Measurements from ENCODE around the gene CMSS1. TPM values are rescaled to one million over a fixed set of nuclear protein-coding genes. Genes with fewer than 3 reads are reported as not detected.

The CMSS1 gene
- total and polyA plus RNA-seq, 2 of the 13 experiments (the other 11 are each of a cell fraction or from before 2014, with no cell fraction given) = 6.4 to 48.7 TPM

DNA sequence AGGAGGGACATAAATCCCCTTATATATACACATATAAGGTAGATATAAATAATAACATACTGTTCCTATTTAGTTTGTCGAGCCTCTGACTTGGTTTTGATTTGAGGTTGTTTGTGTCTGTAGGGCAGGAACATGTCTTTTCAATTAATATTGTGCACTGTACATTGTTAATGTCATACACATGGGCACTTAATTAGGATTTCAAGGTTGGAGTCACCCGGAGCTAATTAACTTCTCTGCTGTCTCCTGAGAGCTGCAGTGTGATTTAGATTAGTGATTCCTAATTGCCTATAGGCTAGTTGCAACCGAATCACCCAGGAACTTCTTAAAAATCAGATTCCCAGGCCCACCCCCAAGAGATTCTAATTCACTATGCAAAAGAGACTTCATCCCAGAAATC, 347.1 kb downstream of the CMSS1 start:
- no TSS peak for BruUV-seq (replicated peaks)
- in situ Hi-C loops (cut with HindIII; ENCODE audit: extremely low pct_ligation_motif_present, low pct_unique_long_range_greater_than_20kb) = no loop called here
- no peak overlapping the region for H2AFZ ChIP-seq (ENCODE audit: low read length)
- TF ChIP-seq, protein P1, sequence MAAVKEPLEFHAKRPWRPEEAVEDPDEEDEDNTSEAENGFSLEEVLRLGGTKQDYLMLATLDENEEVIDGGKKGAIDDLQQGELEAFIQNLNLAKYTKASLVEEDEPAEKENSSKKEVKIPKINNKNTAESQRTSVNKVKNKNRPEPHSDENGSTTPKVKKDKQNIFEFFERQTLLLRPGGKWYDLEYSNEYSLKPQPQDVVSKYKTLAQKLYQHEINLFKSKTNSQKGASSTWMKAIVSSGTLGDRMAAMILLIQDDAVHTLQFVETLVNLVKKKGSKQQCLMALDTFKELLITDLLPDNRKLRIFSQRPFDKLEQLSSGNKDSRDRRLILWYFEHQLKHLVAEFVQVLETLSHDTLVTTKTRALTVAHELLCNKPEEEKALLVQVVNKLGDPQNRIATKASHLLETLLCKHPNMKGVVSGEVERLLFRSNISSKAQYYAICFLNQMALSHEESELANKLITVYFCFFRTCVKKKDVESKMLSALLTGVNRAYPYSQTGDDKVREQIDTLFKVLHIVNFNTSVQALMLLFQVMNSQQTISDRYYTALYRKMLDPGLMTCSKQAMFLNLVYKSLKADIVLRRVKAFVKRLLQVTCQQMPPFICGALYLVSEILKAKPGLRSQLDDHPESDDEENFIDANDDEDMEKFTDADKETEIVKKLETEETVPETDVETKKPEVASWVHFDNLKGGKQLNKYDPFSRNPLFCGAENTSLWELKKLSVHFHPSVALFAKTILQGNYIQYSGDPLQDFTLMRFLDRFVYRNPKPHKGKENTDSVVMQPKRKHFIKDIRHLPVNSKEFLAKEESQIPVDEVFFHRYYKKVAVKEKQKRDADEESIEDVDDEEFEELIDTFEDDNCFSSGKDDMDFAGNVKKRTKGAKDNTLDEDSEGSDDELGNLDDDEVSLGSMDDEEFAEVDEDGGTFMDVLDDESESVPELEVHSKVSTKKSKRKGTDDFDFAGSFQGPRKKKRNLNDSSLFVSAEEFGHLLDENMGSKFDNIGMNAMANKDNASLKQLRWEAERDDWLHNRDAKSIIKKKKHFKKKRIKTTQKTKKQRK (IDR thresholded peaks at IDR 0.05; ENCODE audit: low read length) = no peak
- TF ChIP-seq ATF7 (IDR thresholded peaks at IDR 0.05) (no peak), ATF7 (CRISPR knock-in tag; IDR thresholded peaks at IDR 0.05) (no peak), LCORL (IDR thresholded peaks at IDR 0.05) (no peak), LCORL (CRISPR knock-in tag; IDR thresholded peaks at IDR 0.05) (no peak), ZNF713 (CRISPR knock-in tag; IDR thresholded peaks at IDR 0.05) (no peak), BORCS8-MEF2B (CRISPR knock-in tag; IDR thresholded peaks at IDR 0.05) (no peak), NR2C2 (CRISPR knock-in tag; IDR thresholded peaks at IDR 0.05; ENCODE audit: borderline replicate concordance) (no peak), RELA (CRISPR knock-in tag; IDR thresholded peaks at IDR 0.05) (no peak), CBX5 (CRISPR knock-in tag; IDR thresholded peaks at IDR 0.05; ENCODE audit: borderline replicate concordance) (no peak)
- TF ChIP-seq, protein P2, sequence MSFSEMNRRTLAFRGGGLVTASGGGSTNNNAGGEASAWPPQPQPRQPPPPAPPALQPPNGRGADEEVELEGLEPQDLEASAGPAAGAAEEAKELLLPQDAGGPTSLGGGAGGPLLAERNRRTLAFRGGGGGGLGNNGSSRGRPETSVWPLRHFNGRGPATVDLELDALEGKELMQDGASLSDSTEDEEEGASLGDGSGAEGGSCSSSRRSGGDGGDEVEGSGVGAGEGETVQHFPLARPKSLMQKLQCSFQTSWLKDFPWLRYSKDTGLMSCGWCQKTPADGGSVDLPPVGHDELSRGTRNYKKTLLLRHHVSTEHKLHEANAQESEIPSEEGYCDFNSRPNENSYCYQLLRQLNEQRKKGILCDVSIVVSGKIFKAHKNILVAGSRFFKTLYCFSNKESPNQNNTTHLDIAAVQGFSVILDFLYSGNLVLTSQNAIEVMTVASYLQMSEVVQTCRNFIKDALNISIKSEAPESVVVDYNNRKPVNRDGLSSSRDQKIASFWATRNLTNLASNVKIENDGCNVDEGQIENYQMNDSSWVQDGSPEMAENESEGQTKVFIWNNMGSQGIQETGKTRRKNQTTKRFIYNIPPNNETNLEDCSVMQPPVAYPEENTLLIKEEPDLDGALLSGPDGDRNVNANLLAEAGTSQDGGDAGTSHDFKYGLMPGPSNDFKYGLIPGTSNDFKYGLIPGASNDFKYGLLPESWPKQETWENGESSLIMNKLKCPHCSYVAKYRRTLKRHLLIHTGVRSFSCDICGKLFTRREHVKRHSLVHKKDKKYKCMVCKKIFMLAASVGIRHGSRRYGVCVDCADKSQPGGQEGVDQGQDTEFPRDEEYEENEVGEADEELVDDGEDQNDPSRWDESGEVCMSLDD (CRISPR knock-in tag; IDR thresholded peaks at IDR 0.05; ENCODE audit: borderline replicate concordance) = no peak
- TF ChIP-seq, protein P3, sequence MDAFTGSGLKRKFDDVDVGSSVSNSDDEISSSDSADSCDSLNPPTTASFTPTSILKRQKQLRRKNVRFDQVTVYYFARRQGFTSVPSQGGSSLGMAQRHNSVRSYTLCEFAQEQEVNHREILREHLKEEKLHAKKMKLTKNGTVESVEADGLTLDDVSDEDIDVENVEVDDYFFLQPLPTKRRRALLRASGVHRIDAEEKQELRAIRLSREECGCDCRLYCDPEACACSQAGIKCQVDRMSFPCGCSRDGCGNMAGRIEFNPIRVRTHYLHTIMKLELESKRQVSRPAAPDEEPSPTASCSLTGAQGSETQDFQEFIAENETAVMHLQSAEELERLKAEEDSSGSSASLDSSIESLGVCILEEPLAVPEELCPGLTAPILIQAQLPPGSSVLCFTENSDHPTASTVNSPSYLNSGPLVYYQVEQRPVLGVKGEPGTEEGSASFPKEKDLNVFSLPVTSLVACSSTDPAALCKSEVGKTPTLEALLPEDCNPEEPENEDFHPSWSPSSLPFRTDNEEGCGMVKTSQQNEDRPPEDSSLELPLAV (CRISPR knock-in tag; conservative IDR thresholded peaks at IDR 0.05; ENCODE audit: low read depth) = no peak
- TF ChIP-seq, protein P4, sequence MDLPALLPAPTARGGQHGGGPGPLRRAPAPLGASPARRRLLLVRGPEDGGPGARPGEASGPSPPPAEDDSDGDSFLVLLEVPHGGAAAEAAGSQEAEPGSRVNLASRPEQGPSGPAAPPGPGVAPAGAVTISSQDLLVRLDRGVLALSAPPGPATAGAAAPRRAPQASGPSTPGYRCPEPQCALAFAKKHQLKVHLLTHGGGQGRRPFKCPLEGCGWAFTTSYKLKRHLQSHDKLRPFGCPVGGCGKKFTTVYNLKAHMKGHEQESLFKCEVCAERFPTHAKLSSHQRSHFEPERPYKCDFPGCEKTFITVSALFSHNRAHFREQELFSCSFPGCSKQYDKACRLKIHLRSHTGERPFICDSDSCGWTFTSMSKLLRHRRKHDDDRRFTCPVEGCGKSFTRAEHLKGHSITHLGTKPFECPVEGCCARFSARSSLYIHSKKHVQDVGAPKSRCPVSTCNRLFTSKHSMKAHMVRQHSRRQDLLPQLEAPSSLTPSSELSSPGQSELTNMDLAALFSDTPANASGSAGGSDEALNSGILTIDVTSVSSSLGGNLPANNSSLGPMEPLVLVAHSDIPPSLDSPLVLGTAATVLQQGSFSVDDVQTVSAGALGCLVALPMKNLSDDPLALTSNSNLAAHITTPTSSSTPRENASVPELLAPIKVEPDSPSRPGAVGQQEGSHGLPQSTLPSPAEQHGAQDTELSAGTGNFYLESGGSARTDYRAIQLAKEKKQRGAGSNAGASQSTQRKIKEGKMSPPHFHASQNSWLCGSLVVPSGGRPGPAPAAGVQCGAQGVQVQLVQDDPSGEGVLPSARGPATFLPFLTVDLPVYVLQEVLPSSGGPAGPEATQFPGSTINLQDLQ (CRISPR knock-in tag; IDR thresholded peaks at IDR 0.05) = no peak
- TF ChIP-seq, protein P5, sequence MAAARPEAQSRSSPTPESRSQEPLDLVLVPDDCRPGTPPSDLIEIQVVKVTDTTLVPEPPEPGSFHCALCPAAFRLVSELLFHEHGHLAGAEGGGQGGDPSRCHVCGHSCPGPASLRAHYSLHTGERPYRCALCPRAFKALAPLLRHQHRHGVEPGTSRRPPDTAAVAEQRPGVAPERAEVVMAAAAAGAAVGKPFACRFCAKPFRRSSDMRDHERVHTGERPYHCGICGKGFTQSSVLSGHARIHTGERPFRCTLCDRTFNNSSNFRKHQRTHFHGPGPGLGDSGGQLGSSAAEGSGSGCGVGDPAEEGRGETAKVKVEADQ (CRISPR knock-in tag; IDR thresholded peaks at IDR 0.05; ENCODE audit: borderline replicate concordance) = no peak

More for the DNA sequence above, 347.1 kb downstream of the CMSS1 start:
- no peaks in the 10 kb centered on the region for H3K4me1 ChIP-seq (ENCODE audit: insufficient read depth, low read length)
- H3K4me2 ChIP-seq (ENCODE audit: low read depth, low read length) = no peak overlapping the region
- no peaks in the 10 kb centered on the region for H3K9me3 ChIP-seq (ENCODE audit: low read length)
- no peaks in the 10 kb centered on the region; a peak in 1 of 5 replicates for H3K36me3 ChIP-seq (replicated peaks in 1 of 2; ENCODE audit: control insufficient read depth in 1 of 2, insufficient read depth in 2 of 2, low read length in 2 of 2)
- H3K27ac ChIP-seq (ENCODE audit: extremely low read length, insufficient read depth, low read length) = no peak overlapping the region
- no peaks in the 10 kb centered on the region for H3K27me3 ChIP-seq (ENCODE audit: control insufficient read depth in 1 of 2, insufficient read depth in 2 of 2, low read length in 2 of 2)
- FAIRE-seq (no peak), ATAC-seq (no peak), DNase-seq (ENCODE audit: low spot score) (no peak)
- H4K20me1 ChIP-seq (ENCODE audit: insufficient read depth, low read length) = no peaks in the 10 kb centered on the region
- H3K79me2 ChIP-seq (ENCODE audit: insufficient read depth, low read length) = no peaks in the 10 kb centered on the region
- CTCF ChIA-PET (ENCODE audit: low intra/inter-chr PET ratio, low total read pairs) = no interaction called here
- intact Hi-C loops (cut with micrococcal nuclease; ENCODE audit: unreplicated experiment) = no loop called here
- H3K4me3 ChIP-seq (replicated peaks in 1 of 3; ENCODE audit: insufficient read depth in 1 of 3, low read depth in 2 of 3, low read length in 3 of 3) = no peak overlapping the region
- POLR2A ChIA-PET = interaction anchor here (1.3 kb wide), 1 partner anchor 9 kb away, joined by 3 read pairs; no protein-coding TSS in a partner anchor
- no peak overlapping the region for H3K9ac ChIP-seq (ENCODE audit: insufficient read depth, low read depth, low read length)
- 92% methylated on average over 3 of the region's 3 CpGs for WGBS (ENCODE audit: low lambda C conversion rate)

All from HepG2 (cell line).